ENCODE results near the gene SIRT7. TPM values are rescaled to one million over a fixed set of nuclear protein-coding genes. Genes with fewer than 3 reads are reported as not detected.
A peak's percentile ranks its signal among the peaks of the same experiment; 100 is the strongest.

SIRT7 gene
- total and polyA plus RNA-seq, 12 donors, result 4.2 to 49.8 (median 14.6) TPM

DNA sequence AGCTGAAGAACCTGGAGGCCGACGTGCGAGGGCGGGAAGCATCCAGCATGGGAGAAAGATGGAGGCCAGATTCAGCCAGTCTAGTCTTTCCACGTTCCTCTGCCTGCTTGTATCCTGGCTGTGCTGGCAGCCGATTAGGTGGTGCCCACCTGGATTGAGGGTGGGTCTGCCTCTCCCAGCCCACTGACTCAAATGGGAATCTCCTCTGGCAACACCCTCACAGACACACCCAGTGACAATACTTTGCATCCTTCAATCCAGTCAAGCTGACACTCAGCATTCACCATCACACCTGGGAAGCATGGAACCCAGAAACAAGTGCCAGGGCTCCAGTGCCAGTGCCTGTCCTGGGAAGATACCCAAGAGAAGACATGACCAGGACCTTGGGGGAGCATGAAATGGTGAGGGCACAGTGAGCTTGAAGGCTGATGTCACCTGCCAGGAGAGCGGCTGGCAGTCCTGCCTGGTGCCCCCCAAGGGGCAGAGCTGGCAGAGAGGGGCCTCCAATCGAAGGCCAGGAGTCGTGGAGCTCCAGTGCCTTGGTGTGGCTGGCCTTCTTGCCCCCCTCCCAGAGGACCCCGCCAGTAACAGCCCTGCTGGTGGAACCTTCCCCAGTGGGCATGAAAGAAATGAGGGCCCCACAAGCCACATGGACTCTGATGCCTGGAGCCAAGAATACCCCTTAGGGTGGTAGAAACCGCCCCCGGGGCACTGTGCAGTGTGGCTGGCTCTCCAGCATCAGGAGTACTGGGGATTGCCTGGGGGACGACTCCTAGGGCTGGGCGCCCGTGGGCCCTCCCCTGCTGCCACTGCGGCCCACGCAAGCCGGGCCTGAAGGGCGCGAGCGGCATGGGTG, 16.6 kb downstream of the SIRT7 start:
- intact Hi-C loops (cut with DNase I), result no loop called here
- peak overlapping the region in 1 of 4 donors; percentile 12 for H3K4me3 ChIP-seq
- TF ChIP-seq, protein P1, sequence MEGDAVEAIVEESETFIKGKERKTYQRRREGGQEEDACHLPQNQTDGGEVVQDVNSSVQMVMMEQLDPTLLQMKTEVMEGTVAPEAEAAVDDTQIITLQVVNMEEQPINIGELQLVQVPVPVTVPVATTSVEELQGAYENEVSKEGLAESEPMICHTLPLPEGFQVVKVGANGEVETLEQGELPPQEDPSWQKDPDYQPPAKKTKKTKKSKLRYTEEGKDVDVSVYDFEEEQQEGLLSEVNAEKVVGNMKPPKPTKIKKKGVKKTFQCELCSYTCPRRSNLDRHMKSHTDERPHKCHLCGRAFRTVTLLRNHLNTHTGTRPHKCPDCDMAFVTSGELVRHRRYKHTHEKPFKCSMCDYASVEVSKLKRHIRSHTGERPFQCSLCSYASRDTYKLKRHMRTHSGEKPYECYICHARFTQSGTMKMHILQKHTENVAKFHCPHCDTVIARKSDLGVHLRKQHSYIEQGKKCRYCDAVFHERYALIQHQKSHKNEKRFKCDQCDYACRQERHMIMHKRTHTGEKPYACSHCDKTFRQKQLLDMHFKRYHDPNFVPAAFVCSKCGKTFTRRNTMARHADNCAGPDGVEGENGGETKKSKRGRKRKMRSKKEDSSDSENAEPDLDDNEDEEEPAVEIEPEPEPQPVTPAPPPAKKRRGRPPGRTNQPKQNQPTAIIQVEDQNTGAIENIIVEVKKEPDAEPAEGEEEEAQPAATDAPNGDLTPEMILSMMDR (IDR thresholded peaks at IDR 0.05), result no peak
- TF ChIP-seq POLR2A (IDR thresholded peaks at IDR 0.05), result no peak
- H3K27ac ChIP-seq, result no peak overlapping the region
- H3K4me1 ChIP-seq (replicated peaks in 1 of 2), result peaks cover 3 to 14% of the 10 kb centered on the region in 2 donors
- DNase-seq, result no peak
- H3K9me3 ChIP-seq (replicated peaks in 1 of 3), result no peaks in the 10 kb centered on the region
- WGBS, 4 donors, result 45 to 88% (median 66%) methylated on average over 8 to 21 of the region's 21 CpGs
- peaks cover 4% of the 10 kb centered on the region for H3K27me3 ChIP-seq
- peaks cover 0 to 34% of the 10 kb centered on the region in 2 donors for H3K36me3 ChIP-seq (replicated peaks in 1 of 2)

DNA sequence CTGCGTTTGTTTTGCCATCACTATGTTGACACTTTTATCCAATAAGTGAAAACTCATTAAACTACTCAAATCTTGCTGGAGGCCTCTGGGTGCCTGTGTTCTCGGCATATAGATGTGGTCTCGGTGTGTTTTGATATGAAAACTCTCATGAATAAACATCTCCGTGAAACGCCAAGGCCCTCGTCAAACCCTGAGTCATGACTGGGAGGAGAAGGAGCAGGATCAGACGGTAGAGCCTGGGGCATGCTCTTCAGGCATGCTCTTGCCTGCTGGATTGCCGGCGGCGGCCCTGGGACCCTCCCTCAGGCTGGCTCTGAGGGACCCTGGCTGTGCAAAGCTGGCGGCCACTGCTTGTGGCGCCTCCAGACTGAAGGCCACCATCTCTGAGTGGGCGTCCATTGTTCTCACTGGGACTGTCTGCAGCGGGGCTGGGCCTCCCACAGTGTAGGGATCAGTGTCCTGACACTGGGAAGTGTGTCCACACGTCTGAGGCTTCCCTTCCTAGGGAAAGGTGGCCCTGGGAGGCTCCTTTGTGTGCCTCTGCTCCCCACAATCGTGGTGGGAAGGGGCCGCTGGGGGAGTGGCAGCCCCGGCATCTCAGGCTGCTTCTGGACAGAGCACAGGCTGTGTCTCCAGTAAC, 17.7 kb downstream of the SIRT7 start:
- Histone ChIP-seq H3K4me1 (replicated peaks in 1 of 2) (peaks cover 3 to 14% of the 10 kb centered on the region in 2 donors), H3K27me3 (peaks cover 4% of the 10 kb centered on the region), H3K27ac (no peak overlapping the region), H3K9me3 (replicated peaks in 1 of 3) (no peaks in the 10 kb centered on the region), H3K36me3 (replicated peaks in 1 of 2) (peaks cover 0 to 45% of the 10 kb centered on the region in 2 donors), H3K4me3 (no peak overlapping the region)
- intact Hi-C loops (cut with DNase I), result no loop called here
- no peak for TF ChIP-seq POLR2A (IDR thresholded peaks at IDR 0.05)
- TF ChIP-seq, protein P1 (IDR thresholded peaks at IDR 0.05), result no peak
- DNase-seq, result no peak
- WGBS, 4 donors, result 67 to 81% (median 76%) methylated on average over 7 to 18 of the region's 18 CpGs

DNA sequence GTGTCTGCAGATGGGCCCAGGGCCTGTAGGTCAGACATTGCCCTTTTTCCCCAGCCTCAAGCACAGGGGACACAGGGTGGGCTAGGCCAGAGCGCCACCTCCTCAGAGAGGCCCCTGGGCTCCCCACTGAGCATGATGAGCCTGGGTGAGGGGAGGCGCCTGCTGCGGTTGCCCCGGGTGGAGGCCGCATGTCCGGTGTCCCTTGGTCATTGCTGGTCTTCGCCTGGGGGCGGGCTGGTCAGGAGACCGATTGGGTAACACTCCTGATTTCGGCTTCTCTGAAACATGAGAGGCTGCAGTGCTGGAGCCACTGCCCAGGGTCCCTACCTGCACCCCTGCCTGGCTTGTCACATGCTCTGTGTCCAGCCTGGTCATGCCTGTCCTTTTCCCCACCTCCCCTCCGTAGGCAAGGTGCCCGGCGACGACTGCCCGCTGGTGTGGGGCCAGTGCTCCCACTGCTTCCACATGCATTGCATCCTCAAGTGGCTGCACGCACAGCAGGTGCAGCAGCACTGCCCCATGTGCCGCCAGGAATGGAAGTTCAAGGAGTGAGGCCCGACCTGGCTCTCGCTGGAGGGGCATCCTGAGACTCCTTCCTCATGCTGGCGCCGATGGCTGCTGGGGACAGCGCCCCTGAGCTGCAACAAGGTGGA, 18.3 kb downstream of the SIRT7 start:
- H3K36me3 ChIP-seq (replicated peaks in 1 of 2), result peaks cover 0 to 52% of the 10 kb centered on the region in 2 donors
- TF ChIP-seq POLR2A (IDR thresholded peaks at IDR 0.05), result no peak
- TF ChIP-seq, protein P1 (IDR thresholded peaks at IDR 0.05), result no peak
- no peaks in the 10 kb centered on the region for H3K9me3 ChIP-seq (replicated peaks in 1 of 3)
- WGBS, 4 donors, result 95 to 97% (median 95%) methylated on average over 6 to 22 of the region's 22 CpGs
- peaks cover 4% of the 10 kb centered on the region for H3K27me3 ChIP-seq
- intact Hi-C loops (cut with DNase I), result no loop called here
- no peak overlapping the region for H3K27ac ChIP-seq
- H3K4me1 ChIP-seq (replicated peaks in 1 of 2), result peaks cover 3 to 14% of the 10 kb centered on the region in 2 donors
- no peak overlapping the region for H3K4me3 ChIP-seq
- DNase-seq, result no peak

DNA sequence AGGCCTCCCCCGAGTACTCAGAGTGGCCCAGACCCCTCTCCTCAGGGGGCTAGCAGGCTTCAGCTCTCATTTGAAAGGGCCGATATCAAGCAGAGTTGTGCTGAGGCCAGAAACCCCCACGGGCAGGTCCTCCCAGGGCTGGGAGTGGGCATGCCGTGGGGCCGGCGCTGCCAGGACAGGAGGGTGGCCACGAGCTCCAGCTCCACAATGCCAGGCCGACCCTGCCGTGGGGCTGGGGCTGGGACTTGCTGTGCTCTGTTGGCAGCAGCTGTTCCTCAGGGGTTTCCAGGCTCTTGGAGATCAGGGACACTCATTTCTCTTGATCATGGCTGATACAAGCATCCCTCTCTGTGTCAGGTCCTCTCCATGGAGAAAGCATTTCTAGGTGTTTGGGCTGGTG, 19.1 kb downstream of the SIRT7 start:
- Histone ChIP-seq H3K9me3 (replicated peaks in 1 of 3) (no peaks in the 10 kb centered on the region), H3K27me3 (peaks cover 4% of the 10 kb centered on the region), H3K36me3 (replicated peaks in 1 of 2) (peaks cover 0 to 58% of the 10 kb centered on the region in 2 donors), H3K27ac (no peak overlapping the region), H3K4me1 (replicated peaks in 1 of 2) (peaks cover 3 to 14% of the 10 kb centered on the region in 2 donors), H3K4me3 (no peak overlapping the region)
- TF ChIP-seq, protein P1 (IDR thresholded peaks at IDR 0.05), result no peak
- no peak for TF ChIP-seq POLR2A (IDR thresholded peaks at IDR 0.05)
- intact Hi-C loops (cut with DNase I), result no loop called here
- WGBS, 4 donors, result 87 to 97% (median 91%) methylated on average over 5 to 9 of the region's 9 CpGs
- DNase-seq, result no peak

Data from adrenal gland (tissue), 12 donors.